Thoracic aorta (tissue), 2 donors: Measurements from ENCODE around the gene ACOT9. TPM values are rescaled to one million over a fixed set of nuclear protein-coding genes. Genes with fewer than 3 reads are reported as not detected.
A peak's percentile ranks its signal among the peaks of the same experiment; 100 is the strongest.

Source experiments
- ATAC-seq: fragments of 150-250 bp; one replicate; pipeline ENCODE4 v1.8.0; 2017; ENCODE audit warnings: low read depth; ENCODE audit not compliant: insufficient number of reproducible peaks, low FRiP score
- DNase-seq: peaks from one replicate; pipeline ENCODE4 v3.0.0-alpha.2; 2020; ENCODE audit warnings: low spot score
- H3K27ac ChIP-seq, 2 donors: fragments of 200-600 bp; sonication (generic); 1 replicate in 1 of 2; 2 replicates in 1 of 2; pipeline ENCODE4 v1.5.1; 2016; ENCODE audit warnings: mild to moderate bottlenecking in 2 of 2, moderate library complexity in 2 of 2
- H3K27me3 ChIP-seq: fragments of 200-600 bp; sonication (generic); replicated peaks from 2 replicates; pipeline ENCODE4 v1.6.0; 2016; ENCODE audit warnings: mild to moderate bottlenecking; ENCODE audit not compliant: insufficient read depth
- H3K36me3 ChIP-seq: fragments of 200-600 bp; sonication (generic); one replicate; pipeline ENCODE4 v1.5.1; 2016
- H3K4me1 ChIP-seq, 2 donors: fragments of 200-600 bp; sonication (generic); 1 replicate in 1 of 2; 2 replicates in 1 of 2; pipeline versions ENCODE4 v1.5.1 to v1.6.0; 2016; ENCODE audit warnings: low read depth in 2 of 2, mild to moderate bottlenecking in 1 of 2; ENCODE audit not compliant: control insufficient read depth in 1 of 2
- H3K4me3 ChIP-seq: fragments of 200-600 bp; sonication (generic); 2 replicates; pipeline ENCODE4 v1.5.1; 2016; ENCODE audit warnings: mild to moderate bottlenecking
- H3K9me3 ChIP-seq: fragments of 200-600 bp; sonication (generic); 2 replicates; pipeline ENCODE4 v1.5.1; 2016
- total RNA-seq, 2 donors: library from RNA; depleted of rRNA; stranded (reverse); fragments of >200 nt; gene quantifications; one replicate each; pipeline versions ENCODE4 v1.1.0 to v1.2.3, GENCODE V29; 2016
- TF ChIP-seq, protein P1 (sequence below): fragments of 200-600 bp; sonication (generic); IDR thresholded peaks from one replicate; pipeline ENCODE4 v1.5.1; 2019; ENCODE audit warnings: antibody characterized with exemption

The ACOT9 gene
- total RNA-seq, 2 donors from 2014 or later: 57.7 to 62.5 TPM

DNA sequence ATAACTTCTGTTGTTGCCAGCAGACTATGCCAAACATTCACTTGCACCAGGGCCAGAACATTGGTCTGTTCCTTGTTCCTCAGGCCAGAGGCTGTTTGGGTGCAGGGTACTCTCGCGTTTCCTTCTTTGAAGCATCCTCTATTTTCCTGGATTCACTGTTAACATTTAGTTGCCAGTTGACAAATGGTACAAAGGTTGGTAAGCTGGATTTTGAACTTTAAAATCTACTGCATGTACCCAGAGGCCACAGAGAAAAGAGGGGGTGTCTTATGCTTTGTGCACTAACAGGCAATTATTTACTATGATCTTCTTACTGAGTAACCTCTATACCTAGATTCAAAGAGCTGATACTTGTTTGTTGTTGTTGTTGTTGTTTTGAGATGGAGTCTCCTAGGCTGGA, 27.1 kb upstream of the ACOT9 start:
- DNase-seq: no peak
- no peak overlapping the region for H3K4me3 ChIP-seq
- no peaks in the 10 kb centered on the region for H3K27me3 ChIP-seq
- H3K9me3 ChIP-seq: no peaks in the 10 kb centered on the region
- TF ChIP-seq, protein P1, sequence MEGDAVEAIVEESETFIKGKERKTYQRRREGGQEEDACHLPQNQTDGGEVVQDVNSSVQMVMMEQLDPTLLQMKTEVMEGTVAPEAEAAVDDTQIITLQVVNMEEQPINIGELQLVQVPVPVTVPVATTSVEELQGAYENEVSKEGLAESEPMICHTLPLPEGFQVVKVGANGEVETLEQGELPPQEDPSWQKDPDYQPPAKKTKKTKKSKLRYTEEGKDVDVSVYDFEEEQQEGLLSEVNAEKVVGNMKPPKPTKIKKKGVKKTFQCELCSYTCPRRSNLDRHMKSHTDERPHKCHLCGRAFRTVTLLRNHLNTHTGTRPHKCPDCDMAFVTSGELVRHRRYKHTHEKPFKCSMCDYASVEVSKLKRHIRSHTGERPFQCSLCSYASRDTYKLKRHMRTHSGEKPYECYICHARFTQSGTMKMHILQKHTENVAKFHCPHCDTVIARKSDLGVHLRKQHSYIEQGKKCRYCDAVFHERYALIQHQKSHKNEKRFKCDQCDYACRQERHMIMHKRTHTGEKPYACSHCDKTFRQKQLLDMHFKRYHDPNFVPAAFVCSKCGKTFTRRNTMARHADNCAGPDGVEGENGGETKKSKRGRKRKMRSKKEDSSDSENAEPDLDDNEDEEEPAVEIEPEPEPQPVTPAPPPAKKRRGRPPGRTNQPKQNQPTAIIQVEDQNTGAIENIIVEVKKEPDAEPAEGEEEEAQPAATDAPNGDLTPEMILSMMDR: no peak
- ATAC-seq: no peak
- H3K27ac ChIP-seq: no peak overlapping the region
- H3K36me3 ChIP-seq: no peaks in the 10 kb centered on the region
- H3K4me1 ChIP-seq: no peaks in the 10 kb centered on the region

DNA sequence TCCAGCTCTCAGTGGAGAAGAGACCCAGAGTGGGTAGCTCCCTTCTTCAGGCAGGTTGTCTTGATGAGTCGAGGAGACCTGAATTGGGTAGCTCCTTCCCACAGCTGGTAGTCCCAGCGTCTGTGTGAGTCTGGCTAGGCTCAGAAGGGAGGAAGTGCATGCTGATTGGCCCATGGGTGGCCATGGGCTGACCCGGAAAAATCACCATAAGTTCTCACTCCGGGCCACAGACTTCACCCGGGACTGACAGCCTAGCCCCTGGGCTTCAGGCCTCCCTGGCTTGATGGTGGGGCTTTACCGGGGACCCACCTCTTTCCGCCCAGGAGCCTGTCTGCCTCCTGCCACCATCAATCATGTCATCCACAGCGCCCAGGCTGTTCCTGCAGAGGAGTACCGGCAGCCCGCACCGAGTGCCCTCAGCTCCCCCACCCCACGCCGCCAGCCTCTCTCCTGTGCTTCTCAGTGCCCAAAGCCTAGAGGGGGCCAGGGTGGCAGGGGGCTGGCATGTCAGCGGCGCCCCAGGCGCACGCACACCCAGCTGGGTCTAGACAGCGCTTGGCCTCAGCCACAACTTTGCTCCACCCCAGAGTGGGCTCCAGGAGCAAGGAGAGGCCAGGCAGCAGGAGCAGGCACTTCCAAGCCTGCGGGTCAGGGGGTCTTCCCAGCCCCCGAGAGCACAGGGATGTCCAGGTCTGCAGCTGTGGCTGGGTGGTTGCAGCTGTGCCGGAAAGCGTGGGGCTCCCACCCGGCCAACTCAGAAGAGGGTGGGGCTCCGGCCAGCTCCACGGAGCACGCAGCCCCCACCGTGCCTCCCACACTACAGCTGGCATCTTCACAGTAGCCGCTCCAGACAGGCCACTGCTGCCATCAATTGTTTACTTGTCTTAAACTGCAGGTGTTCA, 23.8 kb upstream of the ACOT9 start:
- peak overlapping the region in 1 of 2 donors; percentile 34 for H3K27ac ChIP-seq
- no peak for DNase-seq
- TF ChIP-seq, protein P1: no peak
- H3K9me3 ChIP-seq: no peaks in the 10 kb centered on the region
- no peaks in the 10 kb centered on the region for H3K4me1 ChIP-seq
- no peaks in the 10 kb centered on the region for H3K27me3 ChIP-seq
- H3K36me3 ChIP-seq: no peaks in the 10 kb centered on the region
- no peak for ATAC-seq
- peak overlapping the region; percentile 72 for H3K4me3 ChIP-seq

DNA sequence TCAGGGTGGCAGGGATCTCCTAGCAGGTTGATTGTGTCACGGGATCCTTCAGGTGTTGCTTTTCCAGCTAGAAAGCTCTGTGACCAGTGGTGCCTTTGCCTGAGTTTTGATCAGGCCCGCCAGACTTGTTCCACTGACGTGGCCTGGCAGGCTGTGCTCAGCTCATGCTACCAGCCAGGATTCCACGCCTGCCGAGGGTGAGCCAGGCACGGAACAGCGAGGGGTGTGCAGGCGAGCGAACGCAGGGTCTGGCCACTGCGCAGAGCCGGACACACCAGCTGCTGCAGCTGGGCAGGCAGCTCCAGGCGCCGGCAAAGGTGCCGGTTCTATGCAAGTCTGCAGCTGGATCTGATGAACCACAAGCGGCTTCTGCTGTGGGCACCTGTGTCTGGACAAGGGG, 22.8 kb upstream of the ACOT9 start:
- Histone ChIP-seq H3K36me3 (no peaks in the 10 kb centered on the region), H3K4me1 (no peaks in the 10 kb centered on the region), H3K9me3 (no peaks in the 10 kb centered on the region), H3K4me3 (no peak overlapping the region), H3K27me3 (no peaks in the 10 kb centered on the region), H3K27ac (no peak overlapping the region)
- DNase-seq (no peak), ATAC-seq (no peak)
- TF ChIP-seq, protein P1: no peak

DNA sequence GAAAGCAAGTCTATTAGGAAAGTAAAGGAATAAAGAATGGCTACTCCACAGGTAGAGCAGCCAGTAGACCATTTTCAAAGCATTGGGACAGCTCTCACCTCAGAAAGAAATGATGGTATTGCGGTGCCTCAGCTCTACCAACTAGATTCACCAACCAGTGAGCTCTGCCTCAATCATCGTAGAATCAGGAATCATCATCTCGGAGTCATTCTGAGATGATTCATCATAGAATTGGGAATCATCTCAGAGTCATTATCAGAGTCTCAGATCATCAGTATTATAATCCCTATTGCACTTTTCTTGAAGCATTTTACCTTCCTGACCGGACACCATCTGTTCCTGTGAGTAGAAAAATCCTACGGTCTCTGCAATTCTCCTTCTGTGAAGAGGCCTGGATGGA, 22.4 kb upstream of the ACOT9 start:
- H3K36me3 ChIP-seq: no peaks in the 10 kb centered on the region
- no peaks in the 10 kb centered on the region for H3K27me3 ChIP-seq
- no peak for ATAC-seq
- H3K9me3 ChIP-seq: no peaks in the 10 kb centered on the region
- no peak for DNase-seq
- TF ChIP-seq, protein P1: no peak
- H3K27ac ChIP-seq: no peak overlapping the region
- H3K4me3 ChIP-seq: no peak overlapping the region
- H3K4me1 ChIP-seq: no peaks in the 10 kb centered on the region

DNA sequence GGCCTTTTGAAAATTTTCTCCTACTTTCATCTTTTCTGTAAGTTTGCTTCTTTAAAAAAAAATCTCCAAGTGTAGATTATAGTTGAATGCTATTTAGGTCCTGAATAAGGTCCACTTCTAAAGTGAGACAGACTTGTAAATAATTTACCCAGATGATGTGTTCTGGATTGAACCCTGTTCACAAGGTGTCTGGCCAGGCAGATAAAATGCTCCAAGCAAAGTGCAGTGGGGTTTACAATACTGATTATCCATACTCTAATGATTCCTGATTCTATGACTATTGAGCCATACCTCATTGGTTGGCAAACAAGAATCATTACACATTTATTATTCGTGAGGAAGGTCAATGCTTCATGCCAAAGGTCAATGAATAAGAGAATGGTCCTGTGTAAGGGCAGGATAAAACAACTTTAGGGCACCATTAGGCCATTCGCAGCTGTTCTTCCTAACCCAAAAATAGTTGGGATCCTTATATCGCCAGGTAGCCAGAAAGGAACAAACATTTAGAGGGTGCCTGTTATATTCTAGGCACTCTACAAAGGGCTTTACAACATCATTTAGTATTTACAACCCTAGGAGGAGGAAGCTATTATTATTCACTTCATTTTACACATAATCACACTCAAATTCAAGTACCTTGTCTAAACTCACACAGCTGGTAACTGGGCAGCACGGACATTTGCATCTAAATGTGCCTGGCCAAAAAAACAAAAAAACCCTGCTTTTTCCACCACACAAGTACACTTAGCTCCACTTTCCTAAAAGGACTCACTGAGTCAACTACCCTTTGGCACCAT, 21.3 kb upstream of the ACOT9 start:
- H3K4me3 ChIP-seq: no peak overlapping the region
- TF ChIP-seq, protein P1: no peak
- no peaks in the 10 kb centered on the region for H3K9me3 ChIP-seq
- H3K27ac ChIP-seq: no peak overlapping the region
- no peak for DNase-seq
- no peak for ATAC-seq
- H3K27me3 ChIP-seq: no peaks in the 10 kb centered on the region
- no peaks in the 10 kb centered on the region for H3K36me3 ChIP-seq
- H3K4me1 ChIP-seq: no peaks in the 10 kb centered on the region
